ENCODE results near the gene WARS2.

DNA sequence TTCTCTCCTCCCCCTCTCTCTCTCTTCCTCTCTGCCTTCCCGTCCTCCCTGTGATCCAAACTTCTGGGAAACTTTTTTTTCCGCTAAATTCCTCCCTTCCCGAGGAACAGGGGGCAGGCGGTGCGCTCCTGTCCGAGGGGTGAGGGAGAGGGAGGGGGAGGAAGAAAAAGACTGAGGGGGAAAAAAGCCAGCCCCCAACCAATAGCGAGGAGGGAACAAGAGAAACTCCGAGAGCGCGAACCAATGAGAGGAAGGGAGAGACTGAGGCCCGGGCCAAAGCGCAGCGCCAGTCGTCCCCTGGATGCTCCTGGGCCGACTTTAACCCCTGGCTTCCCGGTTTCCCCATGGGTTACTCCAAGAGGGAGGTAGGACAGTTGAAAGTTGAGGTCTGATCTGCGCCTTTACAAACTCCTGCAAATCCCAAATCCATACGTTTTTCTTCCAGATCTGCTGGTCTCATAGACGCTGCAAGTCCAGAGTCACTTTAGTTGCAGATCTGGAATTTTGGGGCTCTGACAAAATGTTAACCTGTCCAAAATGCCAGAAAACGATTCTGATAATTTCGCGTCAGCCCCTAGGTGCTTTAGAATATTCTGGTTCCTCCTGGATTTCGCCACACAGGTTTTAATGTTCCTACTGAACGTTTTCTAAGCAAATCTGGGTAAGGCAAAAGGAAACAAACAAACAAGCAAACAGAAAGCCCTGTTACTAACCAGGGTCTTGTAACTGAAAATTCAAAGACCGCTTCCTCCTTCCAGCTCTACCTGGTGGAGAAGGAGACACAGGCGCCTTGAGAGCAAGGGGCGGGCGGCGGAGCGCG lies 152.1 kb downstream of the WARS2 start, which contains the start of gene TBX15:
- TF ChIP-seq, protein P1, sequence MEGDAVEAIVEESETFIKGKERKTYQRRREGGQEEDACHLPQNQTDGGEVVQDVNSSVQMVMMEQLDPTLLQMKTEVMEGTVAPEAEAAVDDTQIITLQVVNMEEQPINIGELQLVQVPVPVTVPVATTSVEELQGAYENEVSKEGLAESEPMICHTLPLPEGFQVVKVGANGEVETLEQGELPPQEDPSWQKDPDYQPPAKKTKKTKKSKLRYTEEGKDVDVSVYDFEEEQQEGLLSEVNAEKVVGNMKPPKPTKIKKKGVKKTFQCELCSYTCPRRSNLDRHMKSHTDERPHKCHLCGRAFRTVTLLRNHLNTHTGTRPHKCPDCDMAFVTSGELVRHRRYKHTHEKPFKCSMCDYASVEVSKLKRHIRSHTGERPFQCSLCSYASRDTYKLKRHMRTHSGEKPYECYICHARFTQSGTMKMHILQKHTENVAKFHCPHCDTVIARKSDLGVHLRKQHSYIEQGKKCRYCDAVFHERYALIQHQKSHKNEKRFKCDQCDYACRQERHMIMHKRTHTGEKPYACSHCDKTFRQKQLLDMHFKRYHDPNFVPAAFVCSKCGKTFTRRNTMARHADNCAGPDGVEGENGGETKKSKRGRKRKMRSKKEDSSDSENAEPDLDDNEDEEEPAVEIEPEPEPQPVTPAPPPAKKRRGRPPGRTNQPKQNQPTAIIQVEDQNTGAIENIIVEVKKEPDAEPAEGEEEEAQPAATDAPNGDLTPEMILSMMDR (conservative IDR thresholded peaks at IDR 0.05), result no peak
- TF ChIP-seq EZH2 (IDR thresholded peaks at IDR 0.05; ENCODE audit: low read depth), result no peak

All from PC-9 (cell line).